Mucosa of descending colon (tissue), 3 donors: ENCODE measurements around the gene CXCL16. TPM values are rescaled to one million over a fixed set of nuclear protein-coding genes. Genes with fewer than 3 reads are reported as not detected.
"Not testable (repeated sequence)": the region's sequence is repeated elsewhere in the genome, so short reads cannot be mapped to it uniquely, and the experiment has no call there.

Experiments
- ATAC-seq: fragments of 200-7000 bp; cut with Tn5 transposase; one replicate; pipeline ENCODE4 v1.9.1; 2020; ENCODE audit warnings: mild to moderate bottlenecking, moderate library complexity
- DNase-seq, 3 donors: peaks; one replicate each; pipeline ENCODE4 v3.0.0-alpha.2; 2020
- H3K36me3 ChIP-seq: fragments of 200-600 bp; one replicate; pipeline ENCODE4 v1.8.0; 2021; ENCODE audit warnings: low read depth, mild to moderate bottlenecking
- H3K4me1 ChIP-seq: fragments of 200-600 bp; one replicate; pipeline ENCODE4 v1.8.0; 2021; ENCODE audit warnings: low read depth, mild to moderate bottlenecking
- H3K4me3 ChIP-seq: fragments of 200-600 bp; one replicate; pipeline ENCODE4 v1.8.0; 2021; ENCODE audit warnings: mild to moderate bottlenecking
- H3K9me3 ChIP-seq: fragments of 200-600 bp; one replicate; pipeline ENCODE4 v1.8.0; 2021; ENCODE audit warnings: mild to moderate bottlenecking
- CTCF ChIP-seq: fragments of 200-600 bp; IDR thresholded peaks from one replicate; pipeline ENCODE4 v1.8.0; 2022; ENCODE audit warnings: antibody characterized with exemption, mild to moderate bottlenecking
- intact Hi-C, 2 donors: fragments of 100-400 bp; cut with DNase I in 1 of 2; cut with micrococcal nuclease in 1 of 2; formaldehyde crosslinking; loops; one replicate each; pipeline versions ENCODE4 v1.11.0 to v1.11.1; 2022; cut with DNase I, micrococcal nuclease
- total RNA-seq, 3 donors: library from RNA; stranded (reverse); fragmentation: NEBNext Ultra II Directional in 2 of 3; extraction: Animal tissue kit (Norgen Biotek cat#: 25700) in 2 of 3; gene quantifications; one replicate each; pipeline versions ENCODE4 v1.2.1 to v1.2.4, GENCODE V29; 2021 to 2023
- donor health status: DM: no; HTN: no; CAD: no; lungs with moderate emphysema.
- donor health status: DM: no; HTN: no; CAD: no.
- donor health status: DM: no; HTN: yes; CAD: no.

The CXCL16 gene
- total RNA-seq, 3 donors from 2014 or later, result 20.3 to 41.9 (median 30.2) TPM

GRCh38 chr17:4715063-4715744, 24.5 kb downstream of the CXCL16 start:
- no peak for ATAC-seq
- intact Hi-C loops, result no loop called here
- Histone ChIP-seq H3K4me1 (peaks cover 17% of the 10 kb centered on the region), H3K36me3 (no peaks in the 10 kb centered on the region), H3K9me3 (no peaks in the 10 kb centered on the region), H3K4me3 (no peak overlapping the region)
- DNase-seq, result peak in 2 of 3 donors; percentile 50 to 74
- TF ChIP-seq CTCF, result no peak

- H3K4me3 ChIP-seq, H3K9me3 ChIP-seq, intact Hi-C loops, ATAC-seq, H3K36me3 ChIP-seq: not testable (repeated sequence)
- DNase-seq, result peak in 1 of 3 donors; percentile 26
- peaks cover 17% of the 10 kb centered on the region for H3K4me1 ChIP-seq
These were observed 25.2 kb downstream of the CXCL16 start for GRCh38 chr17:4714340-4715062.

GRCh38 chr17:4712526-4712925, 27.2 kb downstream of the CXCL16 start:
- Histone ChIP-seq H3K4me1 (peaks cover 17% of the 10 kb centered on the region), H3K4me3 (no peak overlapping the region), H3K36me3 (no peaks in the 10 kb centered on the region), H3K9me3 (no peaks in the 10 kb centered on the region)
- intact Hi-C loops, result no loop called here
- no peak for TF ChIP-seq CTCF
- peak; percentile 8 for ATAC-seq
- DNase-seq, result peak in 1 of 3 donors; percentile 27

GRCh38 chr17:4711661-4712181, 28.0 kb downstream of the CXCL16 start:
- H3K9me3 ChIP-seq, result no peaks in the 10 kb centered on the region
- no peaks in the 10 kb centered on the region for H3K36me3 ChIP-seq
- no peak overlapping the region for H3K4me3 ChIP-seq
- peak; percentile 55 for ATAC-seq
- no peak for TF ChIP-seq CTCF
- intact Hi-C loops, result no loop called here
- peaks cover 17% of the 10 kb centered on the region for H3K4me1 ChIP-seq
- DNase-seq, result peak; percentile 65 to 82 (median 80)

GRCh38 chr17:4710693-4711634, 28.8 kb downstream of the CXCL16 start:
- TF ChIP-seq CTCF, result no peak
- no peaks in the 10 kb centered on the region for H3K36me3 ChIP-seq
- intact Hi-C loops, result no loop called here
- DNase-seq (peak in 2 of 3 donors; percentile 38 to 76), ATAC-seq (peak; percentile 2)
- H3K9me3 ChIP-seq, result no peaks in the 10 kb centered on the region
- H3K4me3 ChIP-seq, result peak overlapping the region; percentile 19
- peaks cover 17% of the 10 kb centered on the region for H3K4me1 ChIP-seq
